ENCODE results near the gene SYT13. TPM values are rescaled to one million over a fixed set of nuclear protein-coding genes. Genes with fewer than 3 reads are reported as not detected.

The SYT13 gene
- total RNA-seq, 1 experiment from 2014 or later = 17.6 TPM

GRCh38 chr11:45274206-45274605, 11.9 kb downstream of the SYT13 start:
- no peak for DNase-seq (ENCODE audit: low spot score)

- DNase-seq (ENCODE audit: low spot score) = no peak
These were observed 12.6 kb downstream of the SYT13 start for GRCh38 chr11:45273509-45273908.

- peak; percentile 62 for DNase-seq (ENCODE audit: low spot score)
These were observed 13.4 kb downstream of the SYT13 start for GRCh38 chr11:45272701-45273100.

GRCh38 chr11:45270946-45271716, 15.0 kb downstream of the SYT13 start:
- no peak for DNase-seq (ENCODE audit: low spot score)

- no peak for DNase-seq (ENCODE audit: low spot score)
These were observed 16.5 kb downstream of the SYT13 start for GRCh38 chr11:45269678-45270077.

GRCh38 chr11:45267652-45268299, 18.4 kb downstream of the SYT13 start:
- no peak for DNase-seq (ENCODE audit: low spot score)

GRCh38 chr11:45267052-45267451, 19.1 kb downstream of the SYT13 start:
- no peak for DNase-seq (ENCODE audit: low spot score)

GRCh38 chr11:45266676-45267020, 19.5 kb downstream of the SYT13 start:
- DNase-seq (ENCODE audit: low spot score) = no peak

- no peak for DNase-seq (ENCODE audit: low spot score)
These were observed 20.0 kb downstream of the SYT13 start for GRCh38 chr11:45265969-45266675.

- DNase-seq (ENCODE audit: low spot score) = no peak
These were observed 21.2 kb downstream of the SYT13 start for GRCh38 chr11:45264839-45265515.

- DNase-seq (ENCODE audit: low spot score) = no peak
These were observed 22.4 kb downstream of the SYT13 start for GRCh38 chr11:45263773-45264172.

- DNase-seq (ENCODE audit: low spot score) = no peak
These were observed 23.2 kb downstream of the SYT13 start for GRCh38 chr11:45262900-45263299.

- no peak for DNase-seq (ENCODE audit: low spot score)
These were observed 26.1 kb downstream of the SYT13 start for GRCh38 chr11:45260071-45260470.

- DNase-seq (ENCODE audit: low spot score) = peak; percentile 89
These were observed 26.5 kb downstream of the SYT13 start for GRCh38 chr11:45259592-45259991.

- no peak for DNase-seq (ENCODE audit: low spot score)
These were observed 27.1 kb downstream of the SYT13 start for GRCh38 chr11:45258982-45259530.

GRCh38 chr11:45254070-45254469, 32.1 kb downstream of the SYT13 start:
- DNase-seq (ENCODE audit: low spot score) = no peak

- DNase-seq (ENCODE audit: low spot score) = no peak
These were observed 32.5 kb downstream of the SYT13 start for GRCh38 chr11:45253640-45254039.

GRCh38 chr11:45252877-45253276, 33.3 kb downstream of the SYT13 start:
- no peak for DNase-seq (ENCODE audit: low spot score)

GRCh38 chr11:45252134-45252856, 33.8 kb downstream of the SYT13 start:
- peak; percentile 81 for DNase-seq (ENCODE audit: low spot score)

GRCh38 chr11:45250035-45250718, 36.0 kb downstream of the SYT13 start:
- no peak for DNase-seq (ENCODE audit: low spot score)

Measured in HT-29 (cell line).